Right atrium auricular region (tissue), 2 donors: ENCODE data around the gene SMYD3. TPM values are rescaled to one million over a fixed set of nuclear protein-coding genes. Genes with fewer than 3 reads are reported as not detected.

Experiments
- DNase-seq: peaks from one replicate; pipeline ENCODE4 v3.0.0-alpha.2; 2019; ENCODE audit warnings: low spot score
- H3K27ac ChIP-seq, 2 donors: fragments of 200-600 bp; sonication (generic); 1 replicate in 1 of 2; 2 replicates in 1 of 2; pipeline ENCODE4 v1.5.1; 2016 to 2019
- H3K27me3 ChIP-seq, 2 donors: fragments of 200-600 bp; sonication (generic); one replicate each; pipeline versions ENCODE4 v1.5.1 to v1.6.0; 2017 to 2019
- H3K36me3 ChIP-seq: fragments of 200-600 bp; sonication (generic); one replicate; pipeline ENCODE4 v1.5.1; 2016
- H3K4me1 ChIP-seq, 2 donors: fragments of 200-600 bp; sonication (generic); one replicate each; pipeline versions ENCODE4 v1.5.1 to v1.6.0; 2017 to 2019
- H3K4me3 ChIP-seq, 2 donors: fragments of 200-600 bp; sonication (generic); 1 replicate in 1 of 2; 2 replicates in 1 of 2; pipeline ENCODE4 v1.5.1; 2017 to 2019; ENCODE audit warnings: mild to moderate bottlenecking in 1 of 2, moderate library complexity in 1 of 2
- H3K9me3 ChIP-seq, 2 donors: fragments of 200-600 bp; sonication (generic); one replicate each; pipeline ENCODE4 v1.5.1; 2019
- CTCF ChIP-seq, 2 donors: fragments of 200-600 bp; sonication (generic); IDR thresholded peaks; one replicate each; pipeline ENCODE4 v1.5.1; 2019; ENCODE audit warnings: antibody characterized with exemption in 2 of 2
- total RNA-seq, 2 donors: library from RNA; depleted of rRNA; stranded (reverse); fragments of >200 nt; gene quantifications; one replicate each; pipeline ENCODE4 v1.1.0, GENCODE V29; 2016

SMYD3 gene
- total RNA-seq, 2 donors from 2014 or later = 7.9 to 8.5 TPM

GRCh38 chr1:245987219-245987545, 519.9 kb downstream of the SMYD3 start:
- H3K4me1 ChIP-seq = no peaks in the 10 kb centered on the region
- H3K36me3 ChIP-seq = no peaks in the 10 kb centered on the region
- no peaks in the 10 kb centered on the region for H3K27me3 ChIP-seq
- no peaks in the 10 kb centered on the region for H3K9me3 ChIP-seq
- TF ChIP-seq CTCF (IDR thresholded peaks at IDR 0.05) = no peak
- no peak overlapping the region for H3K4me3 ChIP-seq
- no peak for DNase-seq
- H3K27ac ChIP-seq = no peak overlapping the region

GRCh38 chr1:245986404-245987218, 520.5 kb downstream of the SMYD3 start:
- H3K27me3 ChIP-seq = no peaks in the 10 kb centered on the region
- H3K36me3 ChIP-seq = no peaks in the 10 kb centered on the region
- no peak for TF ChIP-seq CTCF (IDR thresholded peaks at IDR 0.05)
- no peaks in the 10 kb centered on the region for H3K9me3 ChIP-seq
- no peak overlapping the region for H3K4me3 ChIP-seq
- no peaks in the 10 kb centered on the region for H3K4me1 ChIP-seq
- no peak for DNase-seq
- H3K27ac ChIP-seq = no peak overlapping the region

- no peaks in the 10 kb centered on the region for H3K9me3 ChIP-seq
These were observed 522.5 kb downstream of the SMYD3 start for GRCh38 chr1:245984390-245985155.

GRCh38 chr1:245983294-245983967, 523.6 kb downstream of the SMYD3 start:
- Histone ChIP-seq H3K27ac (no peak overlapping the region), H3K4me1 (no peaks in the 10 kb centered on the region), H3K27me3 (no peaks in the 10 kb centered on the region), H3K9me3 (no peaks in the 10 kb centered on the region), H3K4me3 (no peak overlapping the region), H3K36me3 (no peaks in the 10 kb centered on the region)
- TF ChIP-seq CTCF (IDR thresholded peaks at IDR 0.05) = no peak
- DNase-seq = no peak

More at GRCh38 chr1:245984390-245985155, 522.5 kb downstream of the SMYD3 start:
- TF ChIP-seq CTCF (IDR thresholded peaks at IDR 0.05) = no peak
- Histone ChIP-seq H3K36me3 (no peaks in the 10 kb centered on the region), H3K4me1 (no peaks in the 10 kb centered on the region), H3K4me3 (no peak overlapping the region), H3K27ac (no peak overlapping the region), H3K27me3 (no peaks in the 10 kb centered on the region)
- no peak for DNase-seq

- Histone ChIP-seq H3K4me1 (no peaks in the 10 kb centered on the region), H3K4me3 (no peak overlapping the region), H3K9me3 (no peaks in the 10 kb centered on the region), H3K27me3 (no peaks in the 10 kb centered on the region), H3K36me3 (no peaks in the 10 kb centered on the region), H3K27ac (no peak overlapping the region)
- DNase-seq = no peak
- no peak for TF ChIP-seq CTCF (IDR thresholded peaks at IDR 0.05)
These were observed 527.5 kb downstream of the SMYD3 start for GRCh38 chr1:245979589-245979988.
